ENCODE results near the gene CDKN1B.

CDKN1B gene

DNA sequence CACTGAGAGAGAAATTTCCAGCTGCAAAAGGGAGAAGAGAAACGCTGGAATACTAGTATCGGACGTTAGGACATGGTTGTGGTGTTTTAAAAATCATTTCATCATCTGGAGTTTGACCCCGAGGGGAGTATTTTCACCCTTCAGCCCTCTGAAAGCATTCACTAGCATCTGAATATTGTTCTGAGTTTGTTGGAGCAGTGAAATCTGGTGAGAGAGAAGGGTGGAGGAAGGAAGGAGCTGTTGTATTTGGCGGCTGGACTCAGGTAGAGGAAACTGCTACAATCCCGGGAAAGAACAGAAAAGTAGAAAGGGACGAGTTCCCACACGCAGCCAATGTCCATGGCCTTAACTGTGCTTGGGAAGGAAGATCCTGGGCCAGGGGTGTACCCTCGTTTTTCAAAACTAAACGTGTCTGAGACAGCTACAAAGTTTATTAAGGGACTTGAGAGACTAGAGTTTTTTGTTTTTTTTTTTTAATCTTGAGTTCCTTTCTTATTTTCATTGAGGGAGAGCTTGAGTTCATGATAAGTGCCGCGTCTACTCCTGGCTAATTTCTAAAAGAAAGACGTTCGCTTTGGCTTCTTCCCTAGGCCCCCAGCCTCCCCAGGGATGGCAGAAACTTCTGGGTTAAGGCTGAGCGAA lies 896 bp upstream of the CDKN1B start:
- POLR2A ChIA-PET = interaction anchor here (0.6 to 1.5 kb wide), 2 partner anchors 9 to 360 kb away, joined by 3 to 5 read pairs; partner anchors contain the start of gene BORCS5
- CTCF ChIA-PET = interaction anchor here (1.0 to 6.6 kb wide), 6 partner anchors 11 to 681 kb away, joined by 3 to 50 read pairs (median 4); no protein-coding TSS in a partner anchor
- peak overlapping the region; percentile 89 for H3K4me3 ChIP-seq (ENCODE audit: low read depth, low read length)
- TF ChIP-seq, protein P1, sequence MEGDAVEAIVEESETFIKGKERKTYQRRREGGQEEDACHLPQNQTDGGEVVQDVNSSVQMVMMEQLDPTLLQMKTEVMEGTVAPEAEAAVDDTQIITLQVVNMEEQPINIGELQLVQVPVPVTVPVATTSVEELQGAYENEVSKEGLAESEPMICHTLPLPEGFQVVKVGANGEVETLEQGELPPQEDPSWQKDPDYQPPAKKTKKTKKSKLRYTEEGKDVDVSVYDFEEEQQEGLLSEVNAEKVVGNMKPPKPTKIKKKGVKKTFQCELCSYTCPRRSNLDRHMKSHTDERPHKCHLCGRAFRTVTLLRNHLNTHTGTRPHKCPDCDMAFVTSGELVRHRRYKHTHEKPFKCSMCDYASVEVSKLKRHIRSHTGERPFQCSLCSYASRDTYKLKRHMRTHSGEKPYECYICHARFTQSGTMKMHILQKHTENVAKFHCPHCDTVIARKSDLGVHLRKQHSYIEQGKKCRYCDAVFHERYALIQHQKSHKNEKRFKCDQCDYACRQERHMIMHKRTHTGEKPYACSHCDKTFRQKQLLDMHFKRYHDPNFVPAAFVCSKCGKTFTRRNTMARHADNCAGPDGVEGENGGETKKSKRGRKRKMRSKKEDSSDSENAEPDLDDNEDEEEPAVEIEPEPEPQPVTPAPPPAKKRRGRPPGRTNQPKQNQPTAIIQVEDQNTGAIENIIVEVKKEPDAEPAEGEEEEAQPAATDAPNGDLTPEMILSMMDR (IDR thresholded peaks at IDR 0.05; ENCODE audit: insufficient read depth, low read length, missing control alignments) = no peak
- no peak for DNase-seq (ENCODE audit: low read depth, low spot score)

DNA sequence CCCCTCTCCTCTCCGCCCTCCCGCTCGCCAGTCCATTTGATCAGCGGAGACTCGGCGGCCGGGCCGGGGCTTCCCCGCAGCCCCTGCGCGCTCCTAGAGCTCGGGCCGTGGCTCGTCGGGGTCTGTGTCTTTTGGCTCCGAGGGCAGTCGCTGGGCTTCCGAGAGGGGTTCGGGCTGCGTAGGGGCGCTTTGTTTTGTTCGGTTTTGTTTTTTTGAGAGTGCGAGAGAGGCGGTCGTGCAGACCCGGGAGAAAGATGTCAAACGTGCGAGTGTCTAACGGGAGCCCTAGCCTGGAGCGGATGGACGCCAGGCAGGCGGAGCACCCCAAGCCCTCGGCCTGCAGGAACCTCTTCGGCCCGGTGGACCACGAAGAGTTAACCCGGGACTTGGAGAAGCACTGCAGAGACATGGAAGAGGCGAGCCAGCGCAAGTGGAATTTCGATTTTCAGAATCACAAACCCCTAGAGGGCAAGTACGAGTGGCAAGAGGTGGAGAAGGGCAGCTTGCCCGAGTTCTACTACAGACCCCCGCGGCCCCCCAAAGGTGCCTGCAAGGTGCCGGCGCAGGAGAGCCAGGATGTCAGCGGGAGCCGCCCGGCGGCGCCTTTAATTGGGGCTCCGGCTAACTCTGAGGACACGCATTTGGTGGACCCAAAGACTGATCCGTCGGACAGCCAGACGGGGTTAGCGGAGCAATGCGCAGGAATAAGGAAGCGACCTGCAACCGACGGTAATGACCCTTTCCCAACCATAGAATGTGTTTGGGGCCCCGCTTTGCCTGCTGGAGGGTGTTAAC lies 615 bp downstream of the CDKN1B start:
- CTCF ChIA-PET = interaction anchor here (0.7 to 6.6 kb wide), 2 partner anchors 19 to 330 kb away, joined by 3 to 50 read pairs; no protein-coding TSS in a partner anchor
- peak overlapping the region; percentile 89 for H3K4me3 ChIP-seq (ENCODE audit: low read depth, low read length)
- POLR2A ChIA-PET = no interaction called here
- TF ChIP-seq, protein P1 (IDR thresholded peaks at IDR 0.05; ENCODE audit: insufficient read depth, low read length, missing control alignments) = no peak
- DNase-seq (ENCODE audit: low read depth, low spot score) = no peak

DNA sequence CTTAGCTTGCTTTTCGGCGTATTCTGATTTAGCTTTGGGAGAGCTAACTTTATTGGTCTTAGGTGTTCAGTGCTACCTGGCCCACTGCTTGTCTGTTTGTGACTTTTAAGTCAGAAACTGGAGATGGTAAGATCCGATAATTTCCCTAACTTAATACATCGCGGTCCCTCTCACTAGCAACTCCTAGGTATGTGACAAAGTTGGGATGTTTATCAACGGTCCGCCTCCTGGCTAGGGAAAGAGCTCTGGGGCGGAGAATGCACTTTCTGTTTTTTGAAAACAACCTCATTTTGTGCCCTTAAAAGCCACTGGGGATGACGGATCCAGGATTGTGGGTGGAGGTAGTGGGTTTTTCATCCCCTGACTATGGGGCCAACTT lies 1.2 kb downstream of the CDKN1B start:
- POLR2A ChIA-PET = interaction anchor here (0.7 kb wide), 1 partner anchor 261 kb away, joined by 3 read pairs; no protein-coding TSS in a partner anchor

DNA sequence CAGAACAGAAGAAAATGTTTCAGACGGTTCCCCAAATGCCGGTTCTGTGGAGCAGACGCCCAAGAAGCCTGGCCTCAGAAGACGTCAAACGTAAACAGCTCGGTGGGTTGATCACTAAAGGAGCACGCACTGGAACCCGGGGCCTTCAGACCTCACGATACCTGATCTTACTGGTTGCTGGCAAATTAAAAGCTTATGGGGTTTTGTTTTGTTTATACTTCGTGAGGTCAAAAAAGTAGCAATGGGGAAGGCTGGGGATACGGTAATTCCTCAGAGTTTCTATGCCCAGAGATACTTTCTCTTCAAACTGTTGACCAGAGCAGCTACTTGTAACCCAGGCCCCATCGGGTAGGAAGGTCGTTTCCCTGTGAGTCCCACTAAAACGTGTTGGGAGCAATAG lies 1.7 kb downstream of the CDKN1B start:
- peak overlapping the region; percentile 89 for H3K4me3 ChIP-seq (ENCODE audit: low read depth, low read length)
- ChIA-PET CTCF (interaction anchor here (0.7 to 6.6 kb wide), 2 partner anchors 18 to 332 kb away, joined by 3 to 50 read pairs; no protein-coding TSS in a partner anchor), POLR2A (interaction anchor here (0.7 kb wide), 1 partner anchor 261 kb away, joined by 3 read pairs; no protein-coding TSS in a partner anchor)
- TF ChIP-seq, protein P1 (IDR thresholded peaks at IDR 0.05; ENCODE audit: insufficient read depth, low read length, missing control alignments) = no peak
- DNase-seq (ENCODE audit: low read depth, low spot score) = no peak

More for the DNA sequence above, 1.2 kb downstream of the CDKN1B start:
- CTCF ChIA-PET = interaction anchor here (0.7 to 6.6 kb wide), 2 partner anchors 19 to 331 kb away, joined by 3 to 50 read pairs; no protein-coding TSS in a partner anchor
- peak overlapping the region; percentile 89 for H3K4me3 ChIP-seq (ENCODE audit: low read depth, low read length)
- DNase-seq (ENCODE audit: low read depth, low spot score) = no peak
- TF ChIP-seq, protein P1 (IDR thresholded peaks at IDR 0.05; ENCODE audit: insufficient read depth, low read length, missing control alignments) = no peak

DNA sequence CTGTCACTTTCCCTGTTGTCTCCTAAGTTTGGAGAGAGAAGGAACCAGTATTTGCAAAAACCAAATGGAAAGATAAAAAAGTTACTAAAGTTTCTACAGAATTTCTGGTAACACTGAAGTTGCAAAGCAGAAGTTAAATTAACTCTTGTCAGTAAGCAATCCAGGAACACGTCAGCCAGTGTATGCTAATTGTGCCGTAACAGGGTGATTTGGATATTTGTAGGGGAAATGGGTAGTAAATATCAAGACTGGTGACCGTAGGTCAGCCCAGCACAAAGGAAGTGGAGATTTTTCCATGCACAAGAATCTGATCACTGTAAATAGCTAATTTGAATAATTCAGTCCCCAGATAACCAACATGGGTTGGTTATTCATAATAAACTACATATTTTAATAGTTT lies 2.3 kb downstream of the CDKN1B start:
- no peak for DNase-seq (ENCODE audit: low read depth, low spot score)
- TF ChIP-seq, protein P1 (IDR thresholded peaks at IDR 0.05; ENCODE audit: insufficient read depth, low read length, missing control alignments) = no peak
- peak overlapping the region; percentile 89 for H3K4me3 ChIP-seq (ENCODE audit: low read depth, low read length)
- POLR2A ChIA-PET = no interaction called here
- CTCF ChIA-PET = interaction anchor here (6.6 kb wide), 1 partner anchor 17 kb away, joined by 50 read pairs; no protein-coding TSS in a partner anchor

DNA sequence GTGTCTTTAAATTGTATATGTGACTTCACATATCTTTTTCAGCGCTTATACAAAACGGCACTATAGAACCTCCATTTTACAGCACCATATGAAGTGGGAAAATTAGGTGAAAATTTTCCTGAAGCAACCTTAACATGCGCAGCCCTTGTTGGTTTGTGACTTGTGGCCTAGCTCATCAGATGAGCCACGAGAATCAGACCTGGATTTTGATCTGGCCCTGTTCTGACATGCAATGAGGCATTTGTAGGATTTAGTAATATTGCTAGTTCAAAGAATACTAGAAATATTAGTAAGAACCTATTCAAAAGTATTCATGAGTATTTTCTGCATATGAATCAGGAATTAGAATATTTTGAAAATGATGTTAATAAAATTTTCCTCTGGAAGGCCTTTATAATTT lies 2.9 kb downstream of the CDKN1B start:
- ChIA-PET POLR2A (no interaction called here), CTCF (interaction anchor here (6.6 kb wide), 1 partner anchor 17 kb away, joined by 50 read pairs; no protein-coding TSS in a partner anchor)
- no peak for DNase-seq (ENCODE audit: low read depth, low spot score)
- peak overlapping the region; percentile 89 for H3K4me3 ChIP-seq (ENCODE audit: low read depth, low read length)
- TF ChIP-seq, protein P1 (IDR thresholded peaks at IDR 0.05; ENCODE audit: insufficient read depth, low read length, missing control alignments) = no peak
